Upper lobe of left lung (tissue), 6 donors: ENCODE data around the gene CACNG7. TPM values are rescaled to one million over a fixed set of nuclear protein-coding genes. Genes with fewer than 3 reads are reported as not detected.
A peak's percentile ranks its signal among the peaks of the same experiment; 100 is the strongest.

Experiments
- ATAC-seq, 2 donors: fragments of 200-7000 bp; cut with Tn5 transposase; one replicate each; pipeline ENCODE4 v1.9.1; 2022; ENCODE audit warnings: mild to moderate bottlenecking in 2 of 2, moderate library complexity in 2 of 2; ENCODE audit not compliant: low FRiP score in 2 of 2
- DNase-seq, 2 donors: peaks; one replicate each; pipeline ENCODE4 v3.0.0-alpha.2; 2019 to 2020
- H3K27ac ChIP-seq, 4 donors: fragments of 200-600 bp; sonication (generic); one replicate each; pipeline ENCODE4 v1.5.1; 2016 to 2019
- H3K27me3 ChIP-seq, 4 donors: fragments of 200-600 bp; sonication (generic); one replicate each; pipeline ENCODE4 v1.5.1; 2017 to 2019
- H3K36me3 ChIP-seq, 4 donors: fragments of 200-600 bp; sonication (generic); one replicate each; pipeline ENCODE4 v1.5.1; 2016 to 2019
- H3K4me1 ChIP-seq, 4 donors: fragments of 200-600 bp; sonication (generic); one replicate each; pipeline ENCODE4 v1.5.1; 2018 to 2019
- H3K4me3 ChIP-seq, 4 donors: fragments of 200-600 bp; sonication (generic); one replicate each; pipeline ENCODE4 v1.5.1; 2017 to 2019; ENCODE audit warnings: mild to moderate bottlenecking in 2 of 4, moderate library complexity in 1 of 4
- H3K9me3 ChIP-seq, 4 donors: fragments of 200-600 bp; sonication (generic); one replicate each; pipeline ENCODE4 v1.5.1; 2018 to 2019
- EP300 ChIP-seq, 4 donors: sonication (generic); formaldehyde crosslinking; IDR thresholded peaks; one replicate each; pipeline ENCODE4 v1.5.1; 2017; ENCODE audit warnings: antibody characterized with exemption in 4 of 4, control low read depth in 2 of 4
- POLR2A ChIP-seq, 4 donors: fragments of 450-650 bp; IDR thresholded peaks; one replicate each; pipeline ENCODE4 v1.5.1; 2016 to 2017; ENCODE audit warnings: antibody characterized with exemption in 4 of 4, mild to moderate bottlenecking in 2 of 4
- POLR2AphosphoS5 ChIP-seq, 2 donors: sonication (generic); formaldehyde crosslinking; IDR thresholded peaks; one replicate each; pipeline ENCODE4 v1.5.1; 2017; ENCODE audit warnings: antibody characterized with exemption in 2 of 2
- WGBS, 2 donors: methylation state at CpG; one replicate each; pipeline ENCODE4 v1.1.5; 2017 to 2018; 5-methylcytosine and 5-hydroxymethylcytosine counted together
- total RNA-seq, 6 donors: library from RNA; depleted of rRNA in 4 of 6; stranded (reverse); fragments of >200 nt in 4 of 6; gene quantifications; one replicate each; pipeline versions ENCODE4 v1.1.0 to v1.2.1, GENCODE V29; 2016 to 2021
- TF ChIP-seq, protein P1 (sequence below), 6 experiments: fragments of 450-650 bp in 4 of 6; fragments of 200-600 bp in 2 of 6; sonication (generic) in 2 of 6; IDR thresholded peaks; one replicate each; pipeline ENCODE4 v1.5.1; 2016 to 2019; ENCODE audit warnings: antibody characterized with exemption in 6 of 6
- donor health status: DM: no; HTN: no; CAD: no; lungs with moderate emphysema.
- donor health status: DM: no; HTN: yes; CAD: no; lungs with severe emphysema.

Gene CACNG7
- total RNA-seq, 6 donors from 2014 or later, result not detected

DNA sequence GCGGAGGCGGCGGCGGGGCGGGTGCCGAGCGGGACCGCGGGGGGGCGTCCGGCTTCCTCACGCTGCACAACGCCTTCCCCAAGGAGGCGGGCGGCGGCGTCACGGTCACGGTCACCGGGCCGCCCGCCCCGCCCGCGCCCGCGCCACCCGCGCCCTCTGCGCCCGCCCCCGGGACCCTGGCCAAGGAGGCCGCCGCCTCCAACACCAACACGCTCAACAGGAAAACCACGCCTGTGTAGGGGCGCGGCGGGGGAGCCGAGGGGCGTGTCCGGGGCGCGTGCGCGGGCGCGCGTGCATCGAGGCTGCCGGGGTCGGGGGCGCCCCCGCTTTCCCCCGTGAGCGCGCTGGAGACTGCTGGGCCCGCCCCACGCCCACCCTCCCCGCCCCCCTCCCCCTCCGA is 73.5 kb downstream of the CACNG7 start:
- Histone ChIP-seq H3K36me3 (no peaks in the 10 kb centered on the region), H3K4me3 (peak overlapping the region in 3 of 4 donors; percentile 30 to 37 (median 33)), H3K9me3 (peaks cover 0 to 5% (median 0%) of the 10 kb centered on the region in 4 donors), H3K27ac (no peak overlapping the region), H3K27me3 (peaks cover 2 to 48% (median 25%) of the 10 kb centered on the region in 4 donors), H3K4me1 (peaks cover 20 to 40% (median 27%) of the 10 kb centered on the region in 4 donors)
- TF ChIP-seq, protein P1, sequence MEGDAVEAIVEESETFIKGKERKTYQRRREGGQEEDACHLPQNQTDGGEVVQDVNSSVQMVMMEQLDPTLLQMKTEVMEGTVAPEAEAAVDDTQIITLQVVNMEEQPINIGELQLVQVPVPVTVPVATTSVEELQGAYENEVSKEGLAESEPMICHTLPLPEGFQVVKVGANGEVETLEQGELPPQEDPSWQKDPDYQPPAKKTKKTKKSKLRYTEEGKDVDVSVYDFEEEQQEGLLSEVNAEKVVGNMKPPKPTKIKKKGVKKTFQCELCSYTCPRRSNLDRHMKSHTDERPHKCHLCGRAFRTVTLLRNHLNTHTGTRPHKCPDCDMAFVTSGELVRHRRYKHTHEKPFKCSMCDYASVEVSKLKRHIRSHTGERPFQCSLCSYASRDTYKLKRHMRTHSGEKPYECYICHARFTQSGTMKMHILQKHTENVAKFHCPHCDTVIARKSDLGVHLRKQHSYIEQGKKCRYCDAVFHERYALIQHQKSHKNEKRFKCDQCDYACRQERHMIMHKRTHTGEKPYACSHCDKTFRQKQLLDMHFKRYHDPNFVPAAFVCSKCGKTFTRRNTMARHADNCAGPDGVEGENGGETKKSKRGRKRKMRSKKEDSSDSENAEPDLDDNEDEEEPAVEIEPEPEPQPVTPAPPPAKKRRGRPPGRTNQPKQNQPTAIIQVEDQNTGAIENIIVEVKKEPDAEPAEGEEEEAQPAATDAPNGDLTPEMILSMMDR (IDR thresholded peaks at IDR 0.05), result no peak
- TF ChIP-seq POLR2AphosphoS5 (IDR thresholded peaks at IDR 0.05) (no peak), POLR2A (IDR thresholded peaks at IDR 0.05) (no peak), EP300 (IDR thresholded peaks at IDR 0.05) (no peak)
- no peak for ATAC-seq
- DNase-seq, result peak; percentile 31 to 90
- WGBS, 2 donors, result 0% methylated on average over 1 of the region's 61 CpGs; no CpG with 5 or more reads in 1 of the 2 donors

DNA sequence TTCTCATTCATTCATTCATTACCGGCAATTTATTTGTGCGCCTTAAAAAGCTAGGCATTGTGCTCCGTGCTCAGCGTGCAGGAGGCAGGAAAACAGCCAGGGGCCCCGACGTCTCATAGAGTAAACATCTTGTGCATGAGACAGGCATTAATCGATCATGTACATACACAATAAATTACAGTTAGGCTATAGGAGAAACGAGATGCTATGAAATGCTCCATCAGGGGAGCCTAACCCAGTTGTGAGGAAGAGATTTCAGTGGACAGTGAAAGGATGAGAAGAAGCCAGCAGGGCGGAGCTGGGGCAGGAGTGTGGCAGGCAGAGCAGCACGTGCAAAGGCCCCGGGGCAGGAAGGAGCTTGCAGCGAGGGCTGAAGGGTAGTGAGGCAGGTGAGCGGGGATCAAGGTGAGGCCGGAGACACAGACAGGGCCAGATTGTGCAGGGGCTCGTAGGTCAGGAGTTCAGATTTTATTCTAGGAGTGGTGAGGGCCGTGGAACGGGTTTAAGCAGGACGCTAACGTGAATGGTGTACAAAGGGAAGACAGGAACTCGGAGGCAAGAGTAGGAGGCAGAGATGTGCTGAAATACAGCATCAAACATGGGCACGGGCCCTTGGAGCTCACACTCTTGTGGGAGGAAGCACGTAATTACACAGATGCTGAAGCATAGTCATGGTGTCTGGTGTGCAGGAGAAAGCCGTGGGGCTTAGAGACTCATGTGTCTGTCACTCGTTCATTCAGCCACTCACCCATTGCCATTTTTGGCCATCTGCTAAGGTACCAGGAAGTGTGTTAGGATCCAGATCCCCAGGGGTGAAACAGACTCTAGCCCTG is 74.6 kb downstream of the CACNG7 start:
- Histone ChIP-seq H3K27me3 (peaks cover 0 to 41% (median 20%) of the 10 kb centered on the region in 4 donors), H3K36me3 (no peaks in the 10 kb centered on the region), H3K27ac (no peak overlapping the region), H3K4me1 (peaks cover 11 to 31% (median 20%) of the 10 kb centered on the region in 4 donors), H3K9me3 (no peaks in the 10 kb centered on the region), H3K4me3 (no peak overlapping the region)
- ATAC-seq (no peak), DNase-seq (no peak)
- TF ChIP-seq POLR2AphosphoS5 (IDR thresholded peaks at IDR 0.05) (no peak), EP300 (IDR thresholded peaks at IDR 0.05) (no peak), POLR2A (IDR thresholded peaks at IDR 0.05) (no peak)
- TF ChIP-seq, protein P1 (IDR thresholded peaks at IDR 0.05), result no peak
- 73 to 84% methylated on average over 24 of the region's 24 CpGs for WGBS, 2 donors

DNA sequence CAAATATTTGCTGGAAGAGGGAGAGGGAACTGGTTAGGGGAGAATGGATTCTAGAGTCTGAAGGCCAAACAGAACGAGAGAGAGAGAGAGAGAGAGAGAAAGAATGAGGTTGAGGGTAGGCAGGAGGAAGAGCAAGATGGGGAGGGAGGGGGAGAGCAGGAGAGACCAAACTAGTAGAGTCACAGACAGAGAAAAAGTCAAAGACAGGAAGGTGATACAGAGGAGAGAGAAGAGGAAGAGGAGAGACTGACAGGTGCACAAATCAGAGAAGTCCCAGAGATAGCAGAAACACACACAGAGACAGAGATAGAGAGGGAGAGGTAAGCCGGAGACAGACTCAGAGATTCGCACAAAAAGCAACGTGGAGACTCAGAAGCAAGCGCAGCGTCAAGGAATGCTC is 76.8 kb downstream of the CACNG7 start:
- Histone ChIP-seq H3K9me3 (no peaks in the 10 kb centered on the region), H3K36me3 (no peaks in the 10 kb centered on the region), H3K4me3 (no peak overlapping the region), H3K4me1 (peaks cover 3 to 18% (median 8%) of the 10 kb centered on the region in 4 donors), H3K27me3 (peaks cover 0 to 22% (median 11%) of the 10 kb centered on the region in 4 donors), H3K27ac (no peak overlapping the region)
- ATAC-seq (no peak), DNase-seq (no peak)
- 75 to 77% methylated on average over 6 of the region's 6 CpGs for WGBS, 2 donors
- no peak for TF ChIP-seq POLR2A (IDR thresholded peaks at IDR 0.05)
- no peak for TF ChIP-seq POLR2AphosphoS5 (IDR thresholded peaks at IDR 0.05)
- TF ChIP-seq, protein P1 (IDR thresholded peaks at IDR 0.05), result no peak
- no peak for TF ChIP-seq EP300 (IDR thresholded peaks at IDR 0.05)

DNA sequence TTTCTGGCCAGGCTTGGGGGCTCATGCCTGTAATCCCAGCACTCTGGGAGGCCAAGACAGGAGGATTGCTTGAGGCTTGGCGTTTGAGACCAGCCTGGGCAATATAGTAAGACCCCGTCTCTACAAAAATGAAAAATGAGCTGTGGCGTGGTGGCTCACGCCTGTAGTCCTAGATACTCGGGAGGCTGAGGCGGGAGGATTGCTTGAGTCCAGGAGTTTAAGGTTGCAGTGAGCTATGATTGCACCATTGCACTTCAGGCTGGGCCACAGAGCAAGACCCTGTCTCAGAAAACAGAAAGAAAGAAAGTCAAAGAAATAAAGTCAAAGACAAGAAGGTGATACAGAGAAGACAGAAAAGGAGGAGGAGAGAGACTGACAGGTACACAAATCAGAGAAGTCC is 79.9 kb downstream of the CACNG7 start:
- no peak overlapping the region for H3K4me3 ChIP-seq
- no peak overlapping the region for H3K27ac ChIP-seq
- H3K9me3 ChIP-seq, result no peaks in the 10 kb centered on the region
- H3K27me3 ChIP-seq, result peaks cover 2 to 24% (median 14%) of the 10 kb centered on the region in 4 donors
- ATAC-seq (no peak), DNase-seq (no peak)
- TF ChIP-seq, protein P1 (IDR thresholded peaks at IDR 0.05), result no peak
- TF ChIP-seq POLR2AphosphoS5 (IDR thresholded peaks at IDR 0.05) (no peak), POLR2A (IDR thresholded peaks at IDR 0.05) (no peak), EP300 (IDR thresholded peaks at IDR 0.05) (no peak)
- H3K4me1 ChIP-seq, result peaks cover 4 to 13% (median 8%) of the 10 kb centered on the region in 4 donors
- H3K36me3 ChIP-seq, result no peaks in the 10 kb centered on the region
- WGBS, 2 donors, result 82 to 86% methylated on average over 6 of the region's 6 CpGs
